GM12891 (cell line): Measurements from ENCODE around the gene SNX30.

ENCODE experiments used
- DNase-seq: peaks from one replicate; pipeline ENCODE4 v3.0.0; 2011; ENCODE audit warnings: low spot score; ENCODE audit not compliant: insufficient read length
- FAIRE-seq: peaks from 2 replicates; lab custom pipeline; 2011; peaks lifted over from hg19 to GRCh38; lab: Jason Lieb, UNC
- PAX5 ChIP-seq: IDR thresholded peaks from 2 replicates; pipeline ENCODE4 v1.6.1; 2011; ENCODE audit warnings: low read length, moderate library complexity, mild to moderate bottlenecking; ENCODE audit not compliant: insufficient read depth, severe bottlenecking
- POLR2A ChIP-seq: IDR thresholded peaks from 2 replicates; pipeline ENCODE4 v1.6.1; 2011; ENCODE audit warnings: low read depth, low read length, control low read depth
- POLR2AphosphoS5 ChIP-seq: IDR thresholded peaks from 2 replicates; pipeline ENCODE4 v1.6.1; 2011; ENCODE audit warnings: low read depth, low read length, control low read depth
- POU2F2 ChIP-seq: IDR thresholded peaks from 2 replicates; pipeline ENCODE4 v1.6.1; 2011; ENCODE audit warnings: low read depth, mild to moderate bottlenecking, control low read depth, low read length, moderate library complexity
- SPI1 ChIP-seq: IDR thresholded peaks from 2 replicates; pipeline ENCODE4 v1.6.1; 2011; ENCODE audit warnings: low read depth, low read length, control low read depth
- TAF1 ChIP-seq: IDR thresholded peaks from 2 replicates; pipeline ENCODE4 v1.6.1; 2011; ENCODE audit warnings: low read depth, low read length, control low read depth

The SNX30 gene

DNA sequence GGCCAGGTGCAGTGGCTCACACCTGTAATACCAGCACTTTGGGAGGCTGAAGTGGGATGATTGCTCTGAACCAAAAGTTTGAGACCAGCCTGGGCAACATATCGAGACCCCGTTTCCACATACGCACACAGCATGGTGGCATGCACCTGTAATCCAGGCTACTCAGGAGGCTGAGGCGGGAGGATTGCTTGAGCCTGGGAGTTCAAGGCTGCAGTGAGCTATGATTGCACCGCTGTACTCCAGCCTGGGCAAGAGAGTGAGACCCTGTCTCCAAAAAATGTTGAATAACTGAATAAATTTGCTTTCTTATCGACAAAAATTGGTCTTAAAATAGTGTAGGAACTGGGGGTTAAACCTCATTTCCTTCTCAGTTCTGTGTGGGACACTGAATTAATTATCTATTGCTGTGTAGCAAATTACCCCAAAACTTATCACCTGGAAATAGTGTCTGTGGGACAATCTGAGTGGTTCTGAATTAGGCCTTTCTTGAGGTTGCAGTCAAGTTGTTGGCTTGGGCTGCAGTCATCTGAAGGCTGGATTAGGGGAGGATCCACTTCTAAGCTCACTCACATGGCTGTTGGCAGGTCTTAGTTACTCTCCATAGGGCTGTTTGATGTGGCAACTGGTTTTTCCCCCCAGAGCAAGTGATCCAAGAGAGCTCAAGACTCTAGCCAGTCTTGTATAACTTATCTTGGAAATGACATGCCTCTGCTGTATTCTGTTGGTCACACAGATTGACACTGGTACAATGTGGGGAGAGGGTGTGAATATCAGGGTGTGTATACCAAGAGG is 2.0 kb downstream of the SNX30 start:
- FAIRE-seq (no peak), DNase-seq (no peak)
- TF ChIP-seq SPI1: no peak
- TF ChIP-seq POLR2A: no peak
- no peak for TF ChIP-seq POLR2AphosphoS5
- TF ChIP-seq POU2F2: no peak
- no peak for TF ChIP-seq TAF1
- TF ChIP-seq PAX5: no peak

DNA sequence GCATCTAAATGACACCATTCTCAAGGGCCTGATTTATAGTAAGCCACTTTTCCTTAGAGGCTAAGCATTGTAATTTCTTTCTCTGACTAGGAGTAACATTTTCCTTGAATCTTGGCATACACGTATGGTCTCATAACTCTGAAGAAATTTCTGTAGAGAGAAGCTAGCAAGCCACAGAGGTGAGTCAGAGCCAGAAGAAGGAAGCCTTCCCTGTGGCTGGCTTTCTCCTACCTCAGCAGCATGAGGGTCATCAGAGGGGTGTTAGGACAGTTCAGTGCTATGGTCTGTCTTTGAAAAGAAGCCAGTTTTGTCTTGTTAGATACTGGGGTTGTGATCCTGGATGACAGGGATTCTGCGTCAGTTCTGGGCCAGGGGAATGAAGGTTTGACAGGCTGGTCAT is 3.2 kb downstream of the SNX30 start:
- TF ChIP-seq TAF1: no peak
- TF ChIP-seq POU2F2: no peak
- no peak for TF ChIP-seq POLR2A
- no peak for TF ChIP-seq POLR2AphosphoS5
- TF ChIP-seq PAX5: no peak
- no peak for TF ChIP-seq SPI1
- DNase-seq (no peak), FAIRE-seq (no peak)

DNA sequence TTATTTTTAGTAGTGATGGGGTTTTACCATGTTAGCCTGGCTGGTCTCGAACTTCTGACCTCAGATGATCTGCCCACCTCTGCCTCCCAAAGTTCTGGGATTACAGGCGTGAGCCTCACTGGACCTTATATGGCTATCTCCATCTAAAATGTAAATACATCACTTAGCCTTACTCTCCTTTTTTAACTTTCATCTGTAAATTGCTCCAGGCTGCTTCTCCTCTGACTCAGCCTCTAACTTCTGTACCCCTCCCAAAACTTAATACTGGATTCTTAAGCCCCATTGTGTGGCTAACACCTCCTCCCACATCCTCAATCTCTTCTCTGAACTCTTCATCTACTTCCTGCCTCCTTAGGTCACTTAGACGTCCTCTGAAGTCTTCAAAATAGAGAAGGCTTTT is 4.0 kb downstream of the SNX30 start:
- FAIRE-seq (no peak), DNase-seq (no peak)
- TF ChIP-seq SPI1 (peak; percentile 30; the same call in 1 of the 2 replicates), TAF1 (no peak), POU2F2 (no peak), PAX5 (no peak), POLR2AphosphoS5 (no peak), POLR2A (no peak)

DNA sequence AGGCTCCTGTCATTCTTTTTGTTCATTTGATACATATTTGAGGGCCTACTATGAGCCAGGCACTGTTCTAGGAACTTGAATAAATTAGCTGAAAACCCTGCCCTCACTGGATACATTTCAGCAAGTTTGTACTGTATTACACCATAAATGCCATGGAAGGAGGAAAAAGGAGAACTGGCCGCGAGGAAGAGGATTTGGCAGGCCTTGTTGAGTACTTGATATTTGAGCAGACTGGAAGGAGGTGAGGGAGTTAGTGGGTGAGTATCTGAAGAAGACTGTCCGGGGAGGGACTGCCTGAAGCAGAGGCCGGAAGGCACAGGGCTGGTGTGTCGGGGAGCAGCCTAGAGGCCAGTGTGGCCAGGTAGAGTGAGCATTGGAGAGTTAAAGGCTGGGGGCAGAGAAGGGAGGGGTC is 4.5 kb downstream of the SNX30 start:
- DNase-seq (no peak), FAIRE-seq (no peak)
- no peak for TF ChIP-seq POLR2AphosphoS5
- no peak for TF ChIP-seq SPI1
- no peak for TF ChIP-seq POU2F2
- no peak for TF ChIP-seq TAF1
- TF ChIP-seq POLR2A: no peak
- no peak for TF ChIP-seq PAX5

DNA sequence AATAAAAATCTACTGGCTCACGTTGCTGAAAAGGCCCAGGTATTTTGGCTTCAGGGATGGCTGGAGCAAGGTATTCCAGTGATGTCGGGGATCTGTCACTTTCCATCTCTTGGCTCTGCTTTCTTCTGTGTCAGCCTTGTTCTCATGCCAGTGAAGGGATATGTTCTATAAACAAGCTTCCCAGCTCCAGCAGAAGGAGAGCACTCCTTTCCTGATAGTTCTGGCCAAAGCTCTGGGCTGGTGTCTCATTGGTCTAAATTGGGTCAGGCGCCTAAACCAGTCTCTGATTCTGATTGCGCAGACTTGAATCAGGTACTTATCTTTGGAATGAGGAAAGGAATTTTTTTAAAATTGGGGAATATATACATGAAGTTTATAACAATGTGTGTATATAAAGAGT is 5.1 kb downstream of the SNX30 start:
- FAIRE-seq: no peak

DNA sequence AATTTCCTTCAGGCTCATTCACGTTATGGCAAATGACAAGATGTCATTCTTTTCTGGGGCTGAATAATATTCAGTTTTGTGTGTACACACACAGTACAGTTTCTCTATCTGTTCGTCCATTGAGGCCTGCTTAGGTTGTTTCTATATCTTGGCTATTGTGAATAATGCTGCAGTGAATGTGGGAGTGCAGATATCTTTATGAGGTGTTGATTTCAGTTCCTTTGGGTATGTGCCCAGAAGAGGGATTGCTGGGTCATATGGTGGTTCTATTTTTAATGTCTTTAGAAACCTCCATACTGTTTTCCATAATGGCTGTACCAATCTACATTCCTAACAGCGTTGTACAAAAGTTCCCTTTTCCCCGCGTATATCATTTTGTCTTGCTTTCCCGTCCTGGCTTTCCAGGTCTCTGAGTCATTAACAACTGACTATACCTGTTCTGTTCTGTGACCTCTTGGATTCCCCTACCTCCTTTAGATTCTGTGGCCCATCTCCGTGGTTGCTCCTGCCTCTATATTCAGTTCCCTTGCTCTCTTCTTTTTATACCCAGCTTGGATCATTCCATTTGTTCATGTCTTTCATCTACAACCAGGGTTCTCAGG is 6.8 kb downstream of the SNX30 start:
- no peak for DNase-seq
- TF ChIP-seq POLR2A: no peak
- no peak for TF ChIP-seq POU2F2
- TF ChIP-seq SPI1: no peak
- no peak for TF ChIP-seq PAX5
- TF ChIP-seq POLR2AphosphoS5: no peak
- no peak for TF ChIP-seq TAF1
- FAIRE-seq: no peak

More for the DNA sequence above, 5.1 kb downstream of the SNX30 start:
- TF ChIP-seq POU2F2: no peak
- TF ChIP-seq TAF1: no peak
- no peak for TF ChIP-seq PAX5
- TF ChIP-seq POLR2A: no peak
- no peak for TF ChIP-seq SPI1
- no peak for TF ChIP-seq POLR2AphosphoS5
- DNase-seq: no peak

DNA sequence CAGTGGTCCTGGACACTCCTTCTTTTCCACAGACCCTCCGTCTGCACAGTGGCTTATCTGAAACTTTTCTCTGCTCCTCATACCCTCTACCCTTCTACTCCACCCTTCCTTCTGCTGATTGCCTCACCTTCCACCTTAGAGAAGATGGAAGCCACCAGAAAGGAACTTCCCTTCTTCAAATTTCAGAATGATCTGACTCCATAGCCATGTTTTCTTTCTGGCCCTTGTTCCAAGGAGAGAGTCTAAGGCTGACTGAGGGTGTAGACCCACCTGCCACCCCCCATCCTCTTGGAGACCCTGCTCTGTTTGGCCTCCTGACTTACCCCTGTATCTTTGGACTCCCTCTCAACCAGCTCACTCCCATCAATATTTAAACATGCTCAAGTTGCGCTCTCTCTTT is 7.4 kb downstream of the SNX30 start:
- DNase-seq (no peak), FAIRE-seq (no peak)
- TF ChIP-seq SPI1: no peak
- no peak for TF ChIP-seq POLR2A
- no peak for TF ChIP-seq POLR2AphosphoS5
- no peak for TF ChIP-seq POU2F2
- TF ChIP-seq TAF1: no peak
- TF ChIP-seq PAX5: no peak

DNA sequence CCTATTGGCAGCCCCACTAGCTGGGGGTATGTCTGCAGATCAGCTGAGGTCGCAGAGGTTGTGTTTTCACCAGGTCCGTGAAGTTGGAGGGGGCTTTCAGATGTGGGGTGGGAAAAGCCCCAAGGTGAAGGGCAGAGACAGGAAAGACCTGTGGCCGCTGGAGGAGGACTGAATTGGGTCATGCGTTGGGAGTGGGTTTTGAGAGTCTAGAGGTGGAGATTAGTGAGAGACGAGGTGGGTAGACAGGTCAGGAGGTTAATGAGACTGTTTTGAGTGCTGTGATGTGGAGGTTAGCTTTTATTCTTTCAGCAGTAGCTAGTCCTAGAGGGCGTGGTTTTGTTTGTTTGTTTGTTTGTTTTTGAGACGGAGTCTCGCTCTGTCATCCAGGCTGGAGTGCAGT is 10.3 kb downstream of the SNX30 start:
- TF ChIP-seq POLR2AphosphoS5 (no peak), POLR2A (no peak), POU2F2 (no peak), TAF1 (no peak), SPI1 (no peak), PAX5 (no peak)
- no peak for DNase-seq
- FAIRE-seq: no peak

DNA sequence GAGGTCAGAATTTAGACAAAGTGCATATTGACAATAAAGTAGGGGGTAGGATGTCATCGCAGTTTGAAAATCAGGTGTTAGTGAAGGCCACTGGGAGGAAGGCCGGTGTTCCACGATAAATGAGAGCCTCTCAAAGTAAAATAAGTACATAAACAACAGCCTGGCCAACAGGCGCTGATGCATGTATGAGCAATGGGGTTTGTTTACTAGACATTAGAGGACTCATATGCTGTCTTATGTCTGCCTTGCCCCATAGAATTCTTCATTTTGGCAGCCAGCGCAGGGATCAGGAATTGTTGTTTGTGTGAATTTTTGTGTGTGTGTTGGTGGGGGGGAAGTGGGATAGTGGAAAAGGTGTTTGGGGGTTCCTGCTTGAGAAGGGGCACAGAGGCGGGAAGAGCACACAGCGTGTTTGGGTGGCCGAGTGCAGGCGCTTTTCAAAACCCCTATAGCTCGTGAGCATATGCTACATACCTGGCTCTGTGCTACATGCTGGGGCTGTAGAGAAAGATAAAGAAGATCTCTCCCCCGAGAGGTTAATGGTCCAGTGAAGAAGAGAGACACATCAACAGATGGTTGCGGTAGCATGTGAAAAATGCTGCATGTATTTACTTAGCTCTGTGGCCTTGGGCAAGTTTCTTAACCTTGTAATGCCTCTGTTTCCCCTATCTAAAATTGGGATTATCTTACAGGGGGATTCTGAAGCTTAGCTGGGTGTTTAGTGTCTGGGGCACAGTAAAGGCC is 11.5 kb downstream of the SNX30 start:
- TF ChIP-seq POLR2AphosphoS5 (no peak), PAX5 (no peak), SPI1 (no peak), POLR2A (no peak), TAF1 (no peak), POU2F2 (no peak)
- DNase-seq (no peak), FAIRE-seq (no peak)
